Measurements from ENCODE around the gene HPS4. TPM values are rescaled to one million over a fixed set of nuclear protein-coding genes. Genes with fewer than 3 reads are reported as not detected.

HPS4 gene
- polyA plus RNA-seq, 1 of the 3 experiments (the other 2 are of a cell fraction), result 22.5 TPM

DNA sequence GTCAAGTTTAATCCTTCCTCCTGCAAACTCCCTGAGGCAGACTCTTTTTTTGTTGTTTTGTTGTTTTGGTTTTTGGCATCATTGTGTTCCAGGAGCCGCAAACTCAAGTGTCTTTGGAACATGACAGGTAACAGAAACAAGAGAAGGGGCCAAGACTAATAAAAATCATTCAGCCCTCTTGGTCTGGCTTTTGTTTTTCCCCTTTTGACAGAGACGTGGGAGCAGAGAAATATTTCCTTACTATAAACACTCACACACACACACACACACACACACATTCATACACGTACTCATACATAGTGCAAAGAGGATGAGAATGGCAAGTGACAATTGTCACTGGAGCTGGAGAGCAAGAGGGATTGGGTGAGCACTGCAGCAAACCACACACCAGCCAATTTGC, 65.0 kb downstream of the HPS4 start:
- H3K27ac ChIP-seq (ENCODE audit: low read depth in 2 of 2, low read length in 1 of 2), result no peak overlapping the region
- no peak overlapping the region for H3K4me2 ChIP-seq
- no peaks in the 10 kb centered on the region for H3F3A ChIP-seq (replicated peaks; ENCODE audit: insufficient read depth)
- CTCF ChIA-PET, result interaction anchor here (1.0 to 3.6 kb wide), 2 partner anchors 42 to 58 kb away, joined by 3 to 22 read pairs; no protein-coding TSS in a partner anchor
- 46% methylated on average over 3 of the region's 3 CpGs for WGBS (ENCODE audit: low lambda C conversion rate)
- no peak for TF ChIP-seq EP300 (IDR thresholded peaks at IDR 0.05; ENCODE audit: borderline replicate concordance in 1 of 2, low read depth in 1 of 2, low read length in 1 of 2)
- TF ChIP-seq JUND (IDR thresholded peaks at IDR 0.05), result no peak
- TF ChIP-seq, protein P1, sequence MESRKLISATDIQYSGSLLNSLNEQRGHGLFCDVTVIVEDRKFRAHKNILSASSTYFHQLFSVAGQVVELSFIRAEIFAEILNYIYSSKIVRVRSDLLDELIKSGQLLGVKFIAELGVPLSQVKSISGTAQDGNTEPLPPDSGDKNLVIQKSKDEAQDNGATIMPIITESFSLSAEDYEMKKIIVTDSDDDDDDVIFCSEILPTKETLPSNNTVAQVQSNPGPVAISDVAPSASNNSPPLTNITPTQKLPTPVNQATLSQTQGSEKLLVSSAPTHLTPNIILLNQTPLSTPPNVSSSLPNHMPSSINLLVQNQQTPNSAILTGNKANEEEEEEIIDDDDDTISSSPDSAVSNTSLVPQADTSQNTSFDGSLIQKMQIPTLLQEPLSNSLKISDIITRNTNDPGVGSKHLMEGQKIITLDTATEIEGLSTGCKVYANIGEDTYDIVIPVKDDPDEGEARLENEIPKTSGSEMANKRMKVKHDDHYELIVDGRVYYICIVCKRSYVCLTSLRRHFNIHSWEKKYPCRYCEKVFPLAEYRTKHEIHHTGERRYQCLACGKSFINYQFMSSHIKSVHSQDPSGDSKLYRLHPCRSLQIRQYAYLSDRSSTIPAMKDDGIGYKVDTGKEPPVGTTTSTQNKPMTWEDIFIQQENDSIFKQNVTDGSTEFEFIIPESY (IDR thresholded peaks at IDR 0.05; ENCODE audit: borderline replicate concordance, low read depth), result no peak
- TF ChIP-seq SMC3 (IDR thresholded peaks at IDR 0.05; ENCODE audit: low read depth, low read length), result no peak
- TF ChIP-seq FOSL2 (IDR thresholded peaks at IDR 0.05; ENCODE audit: borderline replicate concordance, low read depth), result no peak
- TF ChIP-seq, protein P2, sequence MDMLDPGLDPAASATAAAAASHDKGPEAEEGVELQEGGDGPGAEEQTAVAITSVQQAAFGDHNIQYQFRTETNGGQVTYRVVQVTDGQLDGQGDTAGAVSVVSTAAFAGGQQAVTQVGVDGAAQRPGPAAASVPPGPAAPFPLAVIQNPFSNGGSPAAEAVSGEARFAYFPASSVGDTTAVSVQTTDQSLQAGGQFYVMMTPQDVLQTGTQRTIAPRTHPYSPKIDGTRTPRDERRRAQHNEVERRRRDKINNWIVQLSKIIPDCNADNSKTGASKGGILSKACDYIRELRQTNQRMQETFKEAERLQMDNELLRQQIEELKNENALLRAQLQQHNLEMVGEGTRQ (IDR thresholded peaks at IDR 0.05; ENCODE audit: borderline replicate concordance, low read depth, low read length), result no peak
- TF ChIP-seq RFX5 (IDR thresholded peaks at IDR 0.05; ENCODE audit: low read length), result no peak
- no peak for TF ChIP-seq NFIC (IDR thresholded peaks at IDR 0.05; ENCODE audit: borderline replicate concordance)
- no peak for TF ChIP-seq TEAD4 (IDR thresholded peaks at IDR 0.05; ENCODE audit: borderline replicate concordance, insufficient read depth)
- TF ChIP-seq, protein P3, sequence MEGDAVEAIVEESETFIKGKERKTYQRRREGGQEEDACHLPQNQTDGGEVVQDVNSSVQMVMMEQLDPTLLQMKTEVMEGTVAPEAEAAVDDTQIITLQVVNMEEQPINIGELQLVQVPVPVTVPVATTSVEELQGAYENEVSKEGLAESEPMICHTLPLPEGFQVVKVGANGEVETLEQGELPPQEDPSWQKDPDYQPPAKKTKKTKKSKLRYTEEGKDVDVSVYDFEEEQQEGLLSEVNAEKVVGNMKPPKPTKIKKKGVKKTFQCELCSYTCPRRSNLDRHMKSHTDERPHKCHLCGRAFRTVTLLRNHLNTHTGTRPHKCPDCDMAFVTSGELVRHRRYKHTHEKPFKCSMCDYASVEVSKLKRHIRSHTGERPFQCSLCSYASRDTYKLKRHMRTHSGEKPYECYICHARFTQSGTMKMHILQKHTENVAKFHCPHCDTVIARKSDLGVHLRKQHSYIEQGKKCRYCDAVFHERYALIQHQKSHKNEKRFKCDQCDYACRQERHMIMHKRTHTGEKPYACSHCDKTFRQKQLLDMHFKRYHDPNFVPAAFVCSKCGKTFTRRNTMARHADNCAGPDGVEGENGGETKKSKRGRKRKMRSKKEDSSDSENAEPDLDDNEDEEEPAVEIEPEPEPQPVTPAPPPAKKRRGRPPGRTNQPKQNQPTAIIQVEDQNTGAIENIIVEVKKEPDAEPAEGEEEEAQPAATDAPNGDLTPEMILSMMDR (IDR thresholded peaks at IDR 0.05), result no peak
- no peak for TF ChIP-seq PBX3 (IDR thresholded peaks at IDR 0.05)
- no peak for TF ChIP-seq RAD21 (IDR thresholded peaks at IDR 0.05; ENCODE audit: low read length)
- H3K9ac ChIP-seq, result no peak overlapping the region
- POLR2A ChIA-PET, result no interaction called here
- peaks cover 0 to 2% of the 10 kb centered on the region in 2 experiments; a peak in 1 of 4 replicates for H3K4me1 ChIP-seq (ENCODE audit: control insufficient read depth in 1 of 2, insufficient read depth in 2 of 2, low read depth in 1 of 2, low read length in 1 of 2)
- no peak overlapping the region for H2AFZ ChIP-seq (ENCODE audit: low read depth)
- H3K27me3 ChIP-seq (ENCODE audit: insufficient read depth), result no peaks in the 10 kb centered on the region; the same call in 1 of the 2 replicates
- no peaks in the 10 kb centered on the region for H3K9me2 ChIP-seq
- no peak overlapping the region for H3K4me3 ChIP-seq (ENCODE audit: low read depth in 2 of 2, low read length in 1 of 2)
- no peaks in the 10 kb centered on the region for H4K20me1 ChIP-seq (ENCODE audit: insufficient read depth)
- no peaks in the 10 kb centered on the region for H3K36me3 ChIP-seq (replicated peaks in 1 of 2; ENCODE audit: control insufficient read depth in 1 of 2, insufficient read depth in 2 of 2, low read length in 1 of 2)
- DNase-seq, result no peak
- no peaks in the 10 kb centered on the region for H3K79me2 ChIP-seq (ENCODE audit: insufficient read depth)
- no peaks in the 10 kb centered on the region for H3K9me3 ChIP-seq

Measured in SK-N-SH (cell line).